Activated B cell treated with CpG ODN at 0.5 μM for 24 hours (primary cell): ENCODE measurements around the gene SETD1B. TPM values are rescaled to one million over a fixed set of nuclear protein-coding genes. Genes with fewer than 3 reads are reported as not detected.
A peak's percentile ranks its signal among the peaks of the same experiment; 100 is the strongest.

ENCODE experiments used
- ATAC-seq: fragments of 200-7000 bp; cut with Tn5 transposase; one replicate; pipeline ENCODE4 v1.10.0; 2021; ENCODE audit warnings: low read depth, mild to moderate bottlenecking, moderate library complexity
- CTCF ChIA-PET: fragments of 350-600 bp; sonication (Branson Sonifier 250); formaldehyde crosslinking; loops from one replicate; lab custom pipeline; 2021; ENCODE audit warnings: antibody characterized with exemption; lab: Charles Lee
- POLR2A ChIA-PET: fragments of 350-600 bp; sonication (Branson Sonifier 250); formaldehyde crosslinking; loops from one replicate; lab custom pipeline; 2021; ENCODE audit warnings: antibody characterized with exemption; lab: Charles Lee
- DNase-seq: peaks from one replicate; pipeline ENCODE4 v3.0.0; 2022
- H3K27ac Mint-ChIP-seq: one replicate; pipeline ENCODE4 v1.8.0; 2020; ENCODE audit warnings: mixed read lengths
- H3K27me3 Mint-ChIP-seq: one replicate; pipeline ENCODE4 v1.8.0; 2021; ENCODE audit warnings: mixed read lengths
- H3K36me3 Mint-ChIP-seq: one replicate; pipeline ENCODE4 v1.8.0; 2021; ENCODE audit warnings: low read depth, mixed read lengths
- H3K4me1 Mint-ChIP-seq: one replicate; pipeline ENCODE4 v1.8.0; 2021; ENCODE audit warnings: mixed read lengths
- H3K4me3 Mint-ChIP-seq: one replicate; pipeline ENCODE4 v1.8.0; 2020; ENCODE audit warnings: mild to moderate bottlenecking, mixed read lengths
- H3K9me3 Mint-ChIP-seq: one replicate; pipeline ENCODE4 v1.8.0; 2020; ENCODE audit warnings: mixed read lengths
- CTCF ChIP-seq: fragments of 200-600 bp; IDR thresholded peaks from one replicate; pipeline ENCODE4 v1.8.0; 2022; ENCODE audit warnings: antibody characterized with exemption, mild to moderate bottlenecking
- intact Hi-C: fragments of 100-400 bp; cut with micrococcal nuclease; formaldehyde crosslinking; loops from one replicate; pipeline ENCODE4 v1.15.1; 2024
- total RNA-seq: library from RNA; stranded (reverse); gene quantifications from 2 replicates; pipeline ENCODE4 v1.2.3, GENCODE V29; 2022

Gene SETD1B
- total RNA-seq, 1 donor from 2014 or later = 40.3 TPM

- ATAC-seq (no peak), DNase-seq (no peak)
- H3K4me1 Mint-ChIP-seq = peaks cover 9% of the 10 kb centered on the region
- H3K27ac Mint-ChIP-seq = no peak overlapping the region
- H3K27me3 Mint-ChIP-seq = no peaks in the 10 kb centered on the region
- H3K9me3 Mint-ChIP-seq = no peaks in the 10 kb centered on the region
- H3K36me3 Mint-ChIP-seq = no peaks in the 10 kb centered on the region
- ChIA-PET CTCF (no interaction called here), POLR2A (interaction anchor here (1.2 kb wide), 1 partner anchor 24 kb away, joined by 4 read pairs; no protein-coding TSS in a partner anchor)
- intact Hi-C loops = loop anchor here (5.0 kb wide), 2 partner anchors 143 to 278 kb away; partner anchors contain the start of gene ORAI1
- TF ChIP-seq CTCF = no peak
- H3K4me3 Mint-ChIP-seq = no peak overlapping the region
Measured at GRCh38 chr12:121769831-121770301, 33.9 kb upstream of the SETD1B start.

- no peak overlapping the region for H3K4me3 Mint-ChIP-seq
- no peak for ATAC-seq
- no peaks in the 10 kb centered on the region for H3K36me3 Mint-ChIP-seq
- no peaks in the 10 kb centered on the region for H3K27me3 Mint-ChIP-seq
- DNase-seq = no peak
- ChIA-PET POLR2A (no interaction called here), CTCF (no interaction called here)
- no peak overlapping the region for H3K27ac Mint-ChIP-seq
- H3K4me1 Mint-ChIP-seq = peaks cover 9% of the 10 kb centered on the region
- H3K9me3 Mint-ChIP-seq = no peaks in the 10 kb centered on the region
- intact Hi-C loops = loop anchor here (5.0 kb wide), 2 partner anchors 143 to 278 kb away; partner anchors contain the start of gene ORAI1
- TF ChIP-seq CTCF = no peak
Measured at GRCh38 chr12:121770388-121770787, 33.4 kb upstream of the SETD1B start.

GRCh38 chr12:121770813-121771625 lies 32.8 kb upstream of the SETD1B start:
- ChIA-PET POLR2A (no interaction called here), CTCF (interaction anchor here (1.0 to 15.0 kb wide), 3 partner anchors 22 to 219 kb away, joined by 3 to 387 read pairs (median 8); partner anchors contain the start of gene RHOF)
- no peaks in the 10 kb centered on the region for H3K9me3 Mint-ChIP-seq
- H3K4me3 Mint-ChIP-seq = no peak overlapping the region
- ATAC-seq (no peak), DNase-seq (no peak)
- TF ChIP-seq CTCF = no peak
- peaks cover 9% of the 10 kb centered on the region for H3K4me1 Mint-ChIP-seq
- intact Hi-C loops = loop anchor here (5.0 kb wide), 2 partner anchors 144 to 279 kb away; partner anchors contain the start of gene ORAI1
- H3K27ac Mint-ChIP-seq = no peak overlapping the region
- no peaks in the 10 kb centered on the region for H3K27me3 Mint-ChIP-seq
- H3K36me3 Mint-ChIP-seq = no peaks in the 10 kb centered on the region

- Mint-ChIP-seq H3K4me1 (peaks cover 17% of the 10 kb centered on the region), H3K27ac (peak overlapping the region; percentile 66), H3K36me3 (peaks cover 4% of the 10 kb centered on the region), H3K4me3 (no peak overlapping the region), H3K27me3 (no peaks in the 10 kb centered on the region), H3K9me3 (no peaks in the 10 kb centered on the region)
- ChIA-PET POLR2A (interaction anchor here (0.5 to 33.0 kb wide), 4 partner anchors 29 to 275 kb away, joined by 3 to 1155 read pairs (median 3); partner anchors contain the start of genes RHOF and SETD1B), CTCF (interaction anchor here (0.7 to 15.0 kb wide), 11 partner anchors 9 to 439 kb away, joined by 3 to 387 read pairs (median 5); partner anchors contain the start of gene RHOF)
- ATAC-seq (peak; percentile 91), DNase-seq (peak; percentile 72)
- intact Hi-C loops = loop anchor here (1.0 to 5.0 kb wide), 5 partner anchors 60 to 281 kb away; partner anchors contain the start of gene ORAI1
- no peak for TF ChIP-seq CTCF
Measured at GRCh38 chr12:121773011-121773777, 30.6 kb upstream of the SETD1B start.
